ENCODE results near the gene FITM2. TPM values are rescaled to one million over a fixed set of nuclear protein-coding genes. Genes with fewer than 3 reads are reported as not detected.
"Not testable (repeated sequence)": the region's sequence is repeated elsewhere in the genome, so short reads cannot be mapped to it uniquely, and the experiment has no call there.

The FITM2 gene
- total RNA-seq, 1 donor from 2014 or later, result 2.4 TPM

GRCh38 chr20:44345147-44345546 lies 34.1 kb upstream of the FITM2 start:
- Mint-ChIP-seq H3K36me3 (ENCODE audit: low read depth) (no peaks in the 10 kb centered on the region), H3K9me3 (no peaks in the 10 kb centered on the region), H3K4me1 (ENCODE audit: low read depth) (no peaks in the 10 kb centered on the region), H3K27me3 (ENCODE audit: low read depth) (peaks cover 3% of the 10 kb centered on the region), H3K4me3 (ENCODE audit: low read depth) (no peak overlapping the region), H3K27ac (no peak overlapping the region)
- intact Hi-C loops (cut with micrococcal nuclease), result no loop called here
- no peak for DNase-seq (ENCODE audit: low spot score)

DNA sequence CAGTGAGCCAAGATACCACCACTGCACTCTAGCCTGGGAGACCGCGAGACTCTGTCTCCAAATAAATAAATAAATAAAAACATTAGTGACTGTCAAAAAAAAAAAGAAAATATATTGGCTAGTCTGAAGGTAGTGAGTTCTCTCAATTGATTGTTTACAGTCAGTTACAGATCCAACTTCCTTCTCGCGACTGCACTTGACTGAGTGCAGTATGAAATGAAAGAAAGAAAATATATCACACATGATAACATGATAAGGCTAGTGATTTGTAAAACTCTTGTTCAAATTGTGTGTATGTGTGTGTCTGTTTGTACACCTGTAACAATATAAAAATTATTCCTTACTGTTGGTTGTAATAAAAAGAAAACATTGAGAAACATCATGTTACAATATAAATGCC lies 33.7 kb upstream of the FITM2 start:
- H3K36me3 Mint-ChIP-seq (ENCODE audit: low read depth), result no peaks in the 10 kb centered on the region
- intact Hi-C loops (cut with micrococcal nuclease), result no loop called here

GRCh38 chr20:44343162-44343675 lies 32.2 kb upstream of the FITM2 start:
- H3K27ac Mint-ChIP-seq, result no peak overlapping the region
- H3K36me3 Mint-ChIP-seq (ENCODE audit: low read depth), result no peaks in the 10 kb centered on the region
- no peak for DNase-seq (ENCODE audit: low spot score)
- H3K4me1 Mint-ChIP-seq (ENCODE audit: low read depth), result no peaks in the 10 kb centered on the region
- H3K9me3 Mint-ChIP-seq, result no peaks in the 10 kb centered on the region
- no peak overlapping the region for H3K4me3 Mint-ChIP-seq (ENCODE audit: low read depth)
- intact Hi-C loops (cut with micrococcal nuclease), result no loop called here
- peaks cover 3% of the 10 kb centered on the region for H3K27me3 Mint-ChIP-seq (ENCODE audit: low read depth)

More for the DNA sequence above, 33.7 kb upstream of the FITM2 start:
- H3K27ac Mint-ChIP-seq, result no peak overlapping the region
- no peaks in the 10 kb centered on the region for H3K9me3 Mint-ChIP-seq
- no peak for DNase-seq (ENCODE audit: low spot score)
- no peaks in the 10 kb centered on the region for H3K4me1 Mint-ChIP-seq (ENCODE audit: low read depth)
- H3K4me3 Mint-ChIP-seq (ENCODE audit: low read depth), result no peak overlapping the region
- H3K27me3 Mint-ChIP-seq (ENCODE audit: low read depth), result peaks cover 3% of the 10 kb centered on the region

DNA sequence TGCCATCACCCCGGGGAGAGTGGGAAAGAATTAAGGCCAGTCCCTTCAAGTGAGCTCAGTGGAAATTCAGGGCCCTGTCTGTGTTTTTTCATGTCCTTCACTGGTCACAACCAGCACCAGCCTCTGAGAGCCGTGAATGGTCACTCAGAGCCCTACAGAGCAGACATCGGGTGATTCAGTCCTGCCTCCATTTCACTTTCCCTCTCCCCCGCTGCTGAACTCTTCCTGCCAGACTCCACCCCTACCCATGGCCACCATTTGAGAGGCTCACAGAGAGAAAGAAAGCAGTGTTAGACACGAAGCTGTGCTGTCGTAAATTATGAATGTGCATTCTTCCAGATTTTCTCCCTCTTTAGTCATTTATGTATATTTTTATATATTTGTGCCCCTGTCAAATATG lies 31.2 kb upstream of the FITM2 start:
- peaks cover 3% of the 10 kb centered on the region for H3K27me3 Mint-ChIP-seq (ENCODE audit: low read depth)
- H3K4me3 Mint-ChIP-seq (ENCODE audit: low read depth), result no peak overlapping the region
- no peaks in the 10 kb centered on the region for H3K36me3 Mint-ChIP-seq (ENCODE audit: low read depth)
- no peaks in the 10 kb centered on the region for H3K9me3 Mint-ChIP-seq
- H3K27ac Mint-ChIP-seq, result no peak overlapping the region
- no peak for DNase-seq (ENCODE audit: low spot score)
- no peaks in the 10 kb centered on the region for H3K4me1 Mint-ChIP-seq (ENCODE audit: low read depth)
- intact Hi-C loops (cut with micrococcal nuclease), result no loop called here

- Mint-ChIP-seq H3K4me3 (ENCODE audit: low read depth) (no peak within 1 kb of the TSS), H3K4me1 (ENCODE audit: low read depth) (no peaks in the 10 kb centered on the region), H3K36me3 (ENCODE audit: low read depth) (no peaks in the 10 kb centered on the region), H3K9me3 (no peaks in the 10 kb centered on the region), H3K27me3 (ENCODE audit: low read depth) (peaks cover 10% of the 10 kb centered on the region), H3K27ac (no peak within 1 kb of the TSS)
- intact Hi-C loops (cut with micrococcal nuclease), result no loop called here
- no peak for DNase-seq (ENCODE audit: low spot score)
These were observed 25.9 kb upstream of the FITM2 start, which contains the start of gene R3HDML for GRCh38 chr20:44336725-44337380. Gene R3HDML, plus strand, starts transcription at chr20:44337043. Its CDS starts 115 bp downstream, at chr20:44337158.

DNA sequence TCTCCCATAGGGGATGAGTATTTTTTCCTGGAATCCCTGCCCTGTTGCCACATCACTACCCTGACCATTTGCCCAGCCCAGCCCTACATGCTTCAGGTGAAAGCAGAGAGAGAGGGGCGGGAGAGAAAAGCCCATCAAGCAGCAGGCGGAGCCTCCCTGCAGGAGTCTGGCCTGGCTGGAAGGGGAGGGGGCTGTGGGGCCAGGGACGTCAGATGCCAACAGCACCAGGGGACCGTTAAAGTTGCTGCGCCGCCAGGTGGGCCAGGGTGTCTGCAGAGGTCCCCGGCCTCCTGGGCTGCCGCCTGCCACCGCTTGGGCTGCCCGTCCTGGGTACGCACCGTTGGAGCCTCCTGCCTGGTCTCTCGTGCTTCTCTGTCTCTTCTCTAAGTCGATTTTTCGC lies 25.1 kb upstream of the FITM2 start:
- Mint-ChIP-seq H3K4me3 (ENCODE audit: low read depth) (no peak overlapping the region), H3K4me1 (ENCODE audit: low read depth) (no peaks in the 10 kb centered on the region), H3K27me3 (ENCODE audit: low read depth) (peaks cover 10% of the 10 kb centered on the region), H3K27ac (no peak overlapping the region), H3K36me3 (ENCODE audit: low read depth) (no peaks in the 10 kb centered on the region), H3K9me3 (no peaks in the 10 kb centered on the region)
- DNase-seq (ENCODE audit: low spot score), result no peak
- intact Hi-C loops (cut with micrococcal nuclease), result no loop called here

DNA sequence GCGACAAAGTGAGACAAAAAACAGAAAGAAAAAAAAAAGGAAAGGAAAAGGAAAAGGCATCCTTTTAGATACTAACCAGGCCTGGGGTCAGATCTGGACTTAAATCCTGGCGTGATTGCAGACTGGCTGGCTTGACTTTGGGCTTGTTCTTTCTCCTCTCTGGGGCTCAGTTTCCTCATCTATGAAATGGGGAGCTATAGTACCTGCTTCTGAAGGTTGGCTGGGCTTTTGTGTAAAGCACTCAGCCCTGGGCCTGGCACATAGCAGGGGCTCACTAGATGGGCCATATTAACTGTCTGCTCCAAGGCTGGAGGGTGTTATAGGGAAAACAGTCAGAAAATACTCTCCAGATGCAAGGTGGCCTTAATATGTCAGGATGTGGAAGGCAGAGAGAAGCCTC lies 24.7 kb upstream of the FITM2 start:
- Mint-ChIP-seq H3K27ac (no peak overlapping the region), H3K27me3 (ENCODE audit: low read depth) (peaks cover 10% of the 10 kb centered on the region), H3K9me3 (no peaks in the 10 kb centered on the region), H3K4me3 (ENCODE audit: low read depth) (no peak overlapping the region), H3K36me3 (ENCODE audit: low read depth) (no peaks in the 10 kb centered on the region), H3K4me1 (ENCODE audit: low read depth) (no peaks in the 10 kb centered on the region)
- DNase-seq (ENCODE audit: low spot score), result no peak
- intact Hi-C loops (cut with micrococcal nuclease), result no loop called here

DNA sequence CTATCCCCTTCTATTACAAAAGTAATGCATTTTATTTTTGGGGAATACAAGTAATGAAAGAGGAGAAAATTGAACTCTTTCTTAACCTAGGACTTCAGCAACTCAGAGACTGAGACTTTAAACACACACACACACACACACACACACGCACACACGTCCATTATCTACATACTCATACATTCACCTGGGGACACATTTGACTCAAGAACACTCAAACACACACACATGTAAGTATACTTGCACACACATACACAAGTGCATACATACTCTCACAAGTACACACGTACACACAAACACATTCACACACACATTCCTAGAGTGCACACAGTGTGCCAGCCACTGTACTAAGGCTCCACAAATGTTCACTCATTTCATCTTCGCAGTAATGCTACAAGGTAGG lies 23.7 kb upstream of the FITM2 start:
- Mint-ChIP-seq H3K4me3 (ENCODE audit: low read depth) (no peak overlapping the region), H3K36me3 (ENCODE audit: low read depth) (no peaks in the 10 kb centered on the region), H3K9me3 (no peaks in the 10 kb centered on the region), H3K27me3 (ENCODE audit: low read depth) (peaks cover 11% of the 10 kb centered on the region), H3K4me1 (ENCODE audit: low read depth) (no peaks in the 10 kb centered on the region), H3K27ac (no peak overlapping the region)
- DNase-seq (ENCODE audit: low spot score), result no peak
- intact Hi-C loops (cut with micrococcal nuclease), result no loop called here

GRCh38 chr20:44334306-44334705 lies 23.3 kb upstream of the FITM2 start:
- no peaks in the 10 kb centered on the region for H3K36me3 Mint-ChIP-seq (ENCODE audit: low read depth)

GRCh38 chr20:44331201-44331600 lies 20.2 kb upstream of the FITM2 start:
- H3K27me3 Mint-ChIP-seq (ENCODE audit: low read depth), result peaks cover 12% of the 10 kb centered on the region
- H3K27ac Mint-ChIP-seq, result no peak overlapping the region
- DNase-seq (ENCODE audit: low spot score), result no peak
- no peaks in the 10 kb centered on the region for H3K9me3 Mint-ChIP-seq
- H3K4me1 Mint-ChIP-seq (ENCODE audit: low read depth), result no peaks in the 10 kb centered on the region
- H3K4me3 Mint-ChIP-seq (ENCODE audit: low read depth), result no peak overlapping the region
- no peaks in the 10 kb centered on the region for H3K36me3 Mint-ChIP-seq (ENCODE audit: low read depth)
- intact Hi-C loops (cut with micrococcal nuclease), result no loop called here

More at GRCh38 chr20:44334306-44334705, 23.3 kb upstream of the FITM2 start:
- Mint-ChIP-seq H3K4me3 (ENCODE audit: low read depth) (no peak overlapping the region), H3K4me1 (ENCODE audit: low read depth) (no peaks in the 10 kb centered on the region), H3K9me3 (no peaks in the 10 kb centered on the region), H3K27me3 (ENCODE audit: low read depth) (peaks cover 11% of the 10 kb centered on the region), H3K27ac (no peak overlapping the region)
- intact Hi-C loops (cut with micrococcal nuclease), result no loop called here
- DNase-seq (ENCODE audit: low spot score), result no peak

- Mint-ChIP-seq H3K9me3 (no peaks in the 10 kb centered on the region), H3K27me3 (ENCODE audit: low read depth) (peaks cover 10% of the 10 kb centered on the region), H3K27ac (no peak overlapping the region), H3K4me1 (ENCODE audit: low read depth) (no peaks in the 10 kb centered on the region), H3K36me3 (ENCODE audit: low read depth) (no peaks in the 10 kb centered on the region), H3K4me3 (ENCODE audit: low read depth) (no peak overlapping the region)
- intact Hi-C loops (cut with micrococcal nuclease), result no loop called here
- no peak for DNase-seq (ENCODE audit: low spot score)
These were observed 17.4 kb upstream of the FITM2 start for GRCh38 chr20:44328428-44328827.

DNA sequence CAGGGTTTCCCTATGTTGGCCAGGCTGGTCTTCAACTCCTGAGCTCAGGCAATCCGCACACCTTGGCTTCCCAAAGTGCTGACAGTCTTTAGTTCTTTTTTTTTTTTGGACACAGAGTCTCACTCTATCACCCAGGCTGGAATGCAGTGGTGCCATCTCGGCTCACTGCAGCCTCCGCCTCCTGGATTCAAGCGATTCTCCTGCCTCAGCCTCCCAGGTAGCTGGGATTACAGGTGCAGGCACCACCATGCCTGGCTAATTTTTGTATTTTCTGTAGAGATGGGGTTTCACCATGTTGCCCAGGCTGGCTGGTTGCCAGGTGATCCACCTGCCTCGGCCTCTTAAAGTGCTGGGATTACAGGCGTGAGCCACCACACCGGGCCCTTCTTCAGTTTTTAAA lies 16.7 kb upstream of the FITM2 start:
- intact Hi-C loops (cut with micrococcal nuclease); H3K36me3 Mint-ChIP-seq (ENCODE audit: low read depth); H3K9me3 Mint-ChIP-seq; H3K27me3 Mint-ChIP-seq (ENCODE audit: low read depth); H3K4me3 Mint-ChIP-seq (ENCODE audit: low read depth); H3K4me1 Mint-ChIP-seq (ENCODE audit: low read depth); DNase-seq (ENCODE audit: low spot score); H3K27ac Mint-ChIP-seq: not testable (repeated sequence)

DNA sequence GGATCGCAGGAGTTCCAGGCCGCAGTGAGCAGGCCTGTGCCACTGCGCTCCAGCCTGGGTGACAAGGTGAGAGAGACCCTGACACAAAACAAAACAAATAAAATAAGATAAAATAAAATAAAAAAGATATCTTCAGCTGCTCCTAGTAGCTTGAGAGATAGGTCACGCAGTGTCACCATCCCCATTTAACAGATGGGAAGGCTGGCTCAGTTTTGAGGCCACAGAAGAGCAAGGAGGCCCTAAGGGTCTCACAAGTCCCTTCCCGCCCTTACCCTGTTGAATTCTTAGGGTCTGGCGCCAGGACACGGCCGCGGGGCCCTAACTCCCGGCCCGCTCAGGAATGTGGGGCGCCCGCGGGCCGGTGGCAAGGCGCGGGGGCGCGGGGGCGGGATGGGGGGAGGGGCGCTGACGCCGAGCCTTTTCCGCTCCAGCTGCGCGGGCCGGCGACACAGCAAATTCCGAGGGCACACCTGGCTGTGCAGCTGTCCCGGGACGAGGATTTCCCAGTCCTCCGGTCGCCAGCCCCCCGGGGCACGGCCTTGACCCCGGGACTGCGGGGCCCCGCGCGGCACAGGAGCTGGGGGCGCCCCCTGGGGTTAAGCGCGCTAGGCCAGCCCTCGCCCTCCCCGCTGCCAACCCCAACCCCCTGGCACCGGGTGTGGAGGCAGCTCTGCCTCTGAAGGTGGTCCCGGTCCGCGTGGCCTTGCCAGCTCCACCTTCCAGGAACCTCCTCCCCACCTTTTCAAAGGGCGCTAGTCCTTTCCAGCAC lies 15.6 kb upstream of the FITM2 start:
- H3K27ac Mint-ChIP-seq, result no peak overlapping the region
- intact Hi-C loops (cut with micrococcal nuclease), result no loop called here
- H3K9me3 Mint-ChIP-seq, result no peaks in the 10 kb centered on the region
- H3K4me3 Mint-ChIP-seq (ENCODE audit: low read depth), result peak overlapping the region; percentile 5
- no peak for DNase-seq (ENCODE audit: low spot score)
- H3K4me1 Mint-ChIP-seq (ENCODE audit: low read depth), result no peaks in the 10 kb centered on the region
- H3K36me3 Mint-ChIP-seq (ENCODE audit: low read depth), result no peaks in the 10 kb centered on the region
- H3K27me3 Mint-ChIP-seq (ENCODE audit: low read depth), result peaks cover 8% of the 10 kb centered on the region
